GM12878 (cell line): ENCODE measurements around the gene ANGEL1. TPM values are rescaled to one million over a fixed set of nuclear protein-coding genes. Genes with fewer than 3 reads are reported as not detected.

Experiments
- ATF3 ChIP-seq: IDR thresholded peaks from 2 replicates; pipeline ENCODE4 v1.6.1; 2011; ENCODE audit warnings: low read depth, mild to moderate bottlenecking, low read length, moderate library complexity, borderline replicate concordance; ENCODE audit errors: extremely low read depth
- CUX1 ChIP-seq: IDR thresholded peaks from 2 replicates; pipeline ENCODE4 v1.6.1; 2012; ENCODE audit warnings: improper control_type of control experiment, low read depth, low read length; ENCODE audit not compliant: insufficient replicate concordance
- MYC ChIP-seq: IDR thresholded peaks from 2 replicates; pipeline ENCODE4 v1.6.1; 2011; ENCODE audit warnings: mild to moderate bottlenecking, low read length, moderate library complexity, inconsistent platforms; ENCODE audit not compliant: insufficient read depth, insufficient replicate concordance, insufficient read length, severe bottlenecking
- POLR2AphosphoS2 ChIP-seq: IDR thresholded peaks from 2 replicates; pipeline ENCODE4 v1.6.1; 2011; ENCODE audit warnings: low read depth, mild to moderate bottlenecking, low read length, improper control_type of control experiment, moderate library complexity
- polyA plus RNA-seq, 11 experiments: library from polyadenylated mRNA; depleted of rRNA in 4 of 11; unstranded in 6 of 11; stranded (reverse) in 5 of 11; fragments of >200 nt; fragmentation: Nextera tagmentation in 4 of 11; fragmentation: Illumina TruSeq in 1 of 11; extraction: Ambion mirVana in 4 of 11; extraction: Trizol in 1 of 11; gene quantifications; 1 replicate in 1 of 11; 2 replicates in 10 of 11; pipeline versions ENCODE4 v1.2.1 to v1.2.3, GENCODE V29; 2011 to 2016; ENCODE audit warnings: inconsistent platforms in 2 of 11, missing spikeins in 2 of 11, low read depth in 1 of 11
- total RNA-seq, 4 experiments: library from RNA; depleted of rRNA in 3 of 4; stranded (reverse); fragments of >200 nt in 3 of 4; fragmentation: Illumina TruSeq in 1 of 4; extraction: Trizol in 1 of 4; gene quantifications; 2 replicates each; pipeline versions ENCODE4 v1.2.1 to v1.2.3, GENCODE V29; 2013 to 2021
- TF ChIP-seq, protein P1 (sequence below): fragments of 450-650 bp; formaldehyde crosslinking; IDR thresholded peaks from 2 replicates; pipeline ENCODE4 v1.4.0; 2020; ENCODE audit warnings: mild to moderate bottlenecking, moderate library complexity
- TF ChIP-seq, protein P2 (sequence below): IDR thresholded peaks from 2 replicates; pipeline ENCODE4 v1.6.1; 2011; ENCODE audit warnings: low read depth, low read length, improper control_type of control experiment, borderline replicate concordance

The ANGEL1 gene
- total and polyA plus RNA-seq, 10 of the 15 experiments (the other 5 are each of a cell fraction or from before 2014, with no cell fraction given) = 1.7 to 29.7 (median 12.3) TPM

DNA sequence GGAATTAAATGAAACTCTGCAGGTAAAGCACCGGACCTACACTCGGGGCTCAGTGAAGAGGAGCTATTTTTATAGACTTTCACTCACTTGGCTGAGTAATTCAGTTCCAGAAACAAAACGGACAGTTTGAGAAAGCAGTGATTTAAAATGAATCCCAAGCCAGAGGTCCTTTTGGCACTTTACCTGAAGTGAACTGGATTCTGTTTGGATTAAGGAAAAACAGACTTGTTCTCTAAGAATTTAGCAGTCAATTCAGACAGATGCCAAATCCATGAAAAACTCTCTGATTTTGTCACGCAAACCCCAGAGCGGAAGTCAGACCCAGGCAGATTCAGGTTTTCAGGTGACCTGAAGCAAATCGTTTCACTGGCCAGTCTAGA is 56.3 kb downstream of the ANGEL1 start (continued):
- TF ChIP-seq CUX1 = no peak
- no peak for TF ChIP-seq ATF3
- no peak for TF ChIP-seq MYC
- TF ChIP-seq, protein P1, sequence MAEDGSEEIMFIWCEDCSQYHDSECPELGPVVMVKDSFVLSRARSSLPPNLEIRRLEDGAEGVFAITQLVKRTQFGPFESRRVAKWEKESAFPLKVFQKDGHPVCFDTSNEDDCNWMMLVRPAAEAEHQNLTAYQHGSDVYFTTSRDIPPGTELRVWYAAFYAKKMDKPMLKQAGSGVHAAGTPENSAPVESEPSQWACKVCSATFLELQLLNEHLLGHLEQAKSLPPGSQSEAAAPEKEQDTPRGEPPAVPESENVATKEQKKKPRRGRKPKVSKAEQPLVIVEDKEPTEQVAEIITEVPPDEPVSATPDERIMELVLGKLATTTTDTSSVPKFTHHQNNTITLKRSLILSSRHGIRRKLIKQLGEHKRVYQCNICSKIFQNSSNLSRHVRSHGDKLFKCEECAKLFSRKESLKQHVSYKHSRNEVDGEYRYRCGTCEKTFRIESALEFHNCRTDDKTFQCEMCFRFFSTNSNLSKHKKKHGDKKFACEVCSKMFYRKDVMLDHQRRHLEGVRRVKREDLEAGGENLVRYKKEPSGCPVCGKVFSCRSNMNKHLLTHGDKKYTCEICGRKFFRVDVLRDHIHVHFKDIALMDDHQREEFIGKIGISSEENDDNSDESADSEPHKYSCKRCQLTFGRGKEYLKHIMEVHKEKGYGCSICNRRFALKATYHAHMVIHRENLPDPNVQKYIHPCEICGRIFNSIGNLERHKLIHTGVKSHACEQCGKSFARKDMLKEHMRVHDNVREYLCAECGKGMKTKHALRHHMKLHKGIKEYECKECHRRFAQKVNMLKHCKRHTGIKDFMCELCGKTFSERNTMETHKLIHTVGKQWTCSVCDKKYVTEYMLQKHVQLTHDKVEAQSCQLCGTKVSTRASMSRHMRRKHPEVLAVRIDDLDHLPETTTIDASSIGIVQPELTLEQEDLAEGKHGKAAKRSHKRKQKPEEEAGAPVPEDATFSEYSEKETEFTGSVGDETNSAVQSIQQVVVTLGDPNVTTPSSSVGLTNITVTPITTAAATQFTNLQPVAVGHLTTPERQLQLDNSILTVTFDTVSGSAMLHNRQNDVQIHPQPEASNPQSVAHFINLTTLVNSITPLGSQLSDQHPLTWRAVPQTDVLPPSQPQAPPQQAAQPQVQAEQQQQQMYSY (CRISPR knock-in tag) = no peak
- TF ChIP-seq POLR2AphosphoS2 = no peak
- TF ChIP-seq, protein P2, sequence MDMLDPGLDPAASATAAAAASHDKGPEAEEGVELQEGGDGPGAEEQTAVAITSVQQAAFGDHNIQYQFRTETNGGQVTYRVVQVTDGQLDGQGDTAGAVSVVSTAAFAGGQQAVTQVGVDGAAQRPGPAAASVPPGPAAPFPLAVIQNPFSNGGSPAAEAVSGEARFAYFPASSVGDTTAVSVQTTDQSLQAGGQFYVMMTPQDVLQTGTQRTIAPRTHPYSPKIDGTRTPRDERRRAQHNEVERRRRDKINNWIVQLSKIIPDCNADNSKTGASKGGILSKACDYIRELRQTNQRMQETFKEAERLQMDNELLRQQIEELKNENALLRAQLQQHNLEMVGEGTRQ = no peak
- TF ChIP-seq, all 136 proteins: peak for 0
